ENCODE results near the gene GRK2.

GRCh38 chr11:67250059-67251043 lies 15.9 kb upstream of the GRK2 start:
- TF ChIP-seq POLR2A (IDR thresholded peaks at IDR 0.05): no peak
- TF ChIP-seq, protein P1, sequence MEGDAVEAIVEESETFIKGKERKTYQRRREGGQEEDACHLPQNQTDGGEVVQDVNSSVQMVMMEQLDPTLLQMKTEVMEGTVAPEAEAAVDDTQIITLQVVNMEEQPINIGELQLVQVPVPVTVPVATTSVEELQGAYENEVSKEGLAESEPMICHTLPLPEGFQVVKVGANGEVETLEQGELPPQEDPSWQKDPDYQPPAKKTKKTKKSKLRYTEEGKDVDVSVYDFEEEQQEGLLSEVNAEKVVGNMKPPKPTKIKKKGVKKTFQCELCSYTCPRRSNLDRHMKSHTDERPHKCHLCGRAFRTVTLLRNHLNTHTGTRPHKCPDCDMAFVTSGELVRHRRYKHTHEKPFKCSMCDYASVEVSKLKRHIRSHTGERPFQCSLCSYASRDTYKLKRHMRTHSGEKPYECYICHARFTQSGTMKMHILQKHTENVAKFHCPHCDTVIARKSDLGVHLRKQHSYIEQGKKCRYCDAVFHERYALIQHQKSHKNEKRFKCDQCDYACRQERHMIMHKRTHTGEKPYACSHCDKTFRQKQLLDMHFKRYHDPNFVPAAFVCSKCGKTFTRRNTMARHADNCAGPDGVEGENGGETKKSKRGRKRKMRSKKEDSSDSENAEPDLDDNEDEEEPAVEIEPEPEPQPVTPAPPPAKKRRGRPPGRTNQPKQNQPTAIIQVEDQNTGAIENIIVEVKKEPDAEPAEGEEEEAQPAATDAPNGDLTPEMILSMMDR (IDR thresholded peaks at IDR 0.05): no peak

Measured in testis (tissue), 2 donors.